ENCODE results near the gene CLINT1. TPM values are rescaled to one million over a fixed set of nuclear protein-coding genes. Genes with fewer than 3 reads are reported as not detected.

CLINT1 gene
- total and polyA plus RNA-seq, 2 of the 4 experiments (the other 2 are of a cell fraction): 144 to 146 TPM

- Histone ChIP-seq H3K23ac (ENCODE audit: low read depth, low read length) (no peak overlapping the region), H2BK5ac (ENCODE audit: low read depth, low read length, poor library complexity, severe bottlenecking) (no peak overlapping the region), H3K9me3 (ENCODE audit: control insufficient read depth, insufficient read depth, low read length) (no peaks in the 10 kb centered on the region), H3K27me3 (ENCODE audit: control insufficient read depth, insufficient read depth, low read length) (no peaks in the 10 kb centered on the region), H3K14ac (replicated peaks; ENCODE audit: low read depth, low read length) (no peak overlapping the region), H3K27ac (ENCODE audit: insufficient read depth, low read length) (no peak overlapping the region), H4K5ac (ENCODE audit: low read depth, low read length) (no peak overlapping the region), H2AK9ac (replicated peaks; ENCODE audit: low read depth, low read length, poor library complexity) (no peak overlapping the region), H4K20me1 (ENCODE audit: insufficient read depth, low read length) (no peaks in the 10 kb centered on the region), H3K9me1 (ENCODE audit: insufficient read depth, low read length) (peaks cover 4% of the 10 kb centered on the region), H3K4ac (ENCODE audit: low read depth, low read length) (no peak overlapping the region), H3K79me1 (ENCODE audit: low read depth in 1 of 2, low read length in 2 of 2) (no peaks in the 10 kb centered on the region; a peak in 2 of 4 replicates), H4K8ac (ENCODE audit: low read depth in 2 of 2, low read length in 2 of 2) (no peak overlapping the region), H2BK20ac (ENCODE audit: low read depth, low read length) (no peak overlapping the region), H4K91ac (ENCODE audit: insufficient read depth, low read depth, low read length) (no peak overlapping the region), H3K4me3 (ENCODE audit: insufficient read depth, low read depth, low read length) (no peak overlapping the region), H3K36me3 (ENCODE audit: control insufficient read depth, insufficient read depth, low read length) (peaks cover 11% of the 10 kb centered on the region), H3K56ac (ENCODE audit: extremely low read depth, insufficient read depth, low read length) (no peak overlapping the region), H2AK5ac (ENCODE audit: low read depth, low read length) (no peak overlapping the region), H3K18ac (ENCODE audit: low read depth, low read length) (no peak overlapping the region), H3K9ac (ENCODE audit: low read depth, low read length) (no peak overlapping the region), H3K4me1 (ENCODE audit: control insufficient read depth, insufficient read depth, low read length) (no peaks in the 10 kb centered on the region), H3K4me2 (ENCODE audit: low read depth, low read length) (no peak overlapping the region), H2BK120ac (ENCODE audit: low read depth, low read length) (no peak overlapping the region), H2AFZ (replicated peaks; ENCODE audit: low read length, poor library complexity) (no peak overlapping the region), H2BK15ac (ENCODE audit: low read depth, low read length) (no peak overlapping the region)
- CTCF ChIA-PET: interaction anchor here (0.6 kb wide), 1 partner anchor 216 kb away, joined by 5 read pairs; no protein-coding TSS in a partner anchor
- BruUV-seq (replicated peaks): no TSS peak
- TF ChIP-seq MXI1 (IDR thresholded peaks at IDR 0.05; ENCODE audit: borderline replicate concordance, low read depth, low read length) (no peak), FOS (IDR thresholded peaks at IDR 0.05; ENCODE audit: low read depth, low read length) (no peak), USF2 (IDR thresholded peaks at IDR 0.05; ENCODE audit: low read depth, low read length) (no peak), MAZ (IDR thresholded peaks at IDR 0.05; ENCODE audit: borderline replicate concordance, low read depth, low read length) (no peak), CTCF (conservative IDR thresholded peaks at IDR 0.05; ENCODE audit: low read depth, low read length) (no peak), POLR2A (IDR thresholded peaks at IDR 0.05; ENCODE audit: low read depth, low read length) (no peak), BHLHE40 (IDR thresholded peaks at IDR 0.05; ENCODE audit: low read depth, low read length) (no peak), RCOR1 (IDR thresholded peaks at IDR 0.05; ENCODE audit: insufficient replicate concordance, low read length) (no peak), RAD21 (IDR thresholded peaks at IDR 0.05; ENCODE audit: low read length) (no peak), CHD1 (IDR thresholded peaks at IDR 0.05; ENCODE audit: low read depth, low read length) (no peak), NFE2L2 (IDR thresholded peaks at IDR 0.05; ENCODE audit: low read depth, low read length) (no peak), RFX5 (IDR thresholded peaks at IDR 0.05; ENCODE audit: low read depth, low read length) (no peak), SMC3 (IDR thresholded peaks at IDR 0.05; ENCODE audit: low read depth, low read length) (no peak), ELK1 (IDR thresholded peaks at IDR 0.05; ENCODE audit: borderline replicate concordance, low read depth, low read length) (no peak), MAFK (IDR thresholded peaks at IDR 0.05; ENCODE audit: low read depth, low read length) (no peak), CEBPB (IDR thresholded peaks at IDR 0.05; ENCODE audit: low read depth, low read length) (no peak)
- in situ Hi-C loops (cut with MboI; ENCODE audit: low sequenced_read_pairs): no loop called here
- intact Hi-C loops (cut with micrococcal nuclease): no loop called here
- ATAC-seq (ENCODE audit: low read depth) (no peak), DNase-seq (no peak)
- dilution Hi-C loops (cut with HindIII; ENCODE audit: low sequenced_read_pairs, unreplicated experiment): no loop called here
- POLR2A ChIA-PET (ENCODE audit: unreplicated experiment): no interaction called here
- WGBS, 2 experiments (ENCODE audit: extremely low coverage in 2 of 2, insufficient read length in 1 of 2): no CpG with 5 or more reads among the region's 3 CpGs
These were observed 73.1 kb downstream of the CLINT1 start for GRCh38 chr5:157785801-157786200.

Data from IMR-90 (cell line).